GM21786 (cell line): Measurements from ENCODE around the gene TNXB.
"Not testable (repeated sequence)": the region's sequence is repeated elsewhere in the genome, so short reads cannot be mapped to it uniquely, and the experiment has no call there.

Source experiments
- ATAC-seq: cut with Tn5 transposase; IDR thresholded peaks from one replicate; pipeline ENCODE4 v1.9.1; 2021; ENCODE audit not compliant: unreplicated experiment

TNXB gene

DNA sequence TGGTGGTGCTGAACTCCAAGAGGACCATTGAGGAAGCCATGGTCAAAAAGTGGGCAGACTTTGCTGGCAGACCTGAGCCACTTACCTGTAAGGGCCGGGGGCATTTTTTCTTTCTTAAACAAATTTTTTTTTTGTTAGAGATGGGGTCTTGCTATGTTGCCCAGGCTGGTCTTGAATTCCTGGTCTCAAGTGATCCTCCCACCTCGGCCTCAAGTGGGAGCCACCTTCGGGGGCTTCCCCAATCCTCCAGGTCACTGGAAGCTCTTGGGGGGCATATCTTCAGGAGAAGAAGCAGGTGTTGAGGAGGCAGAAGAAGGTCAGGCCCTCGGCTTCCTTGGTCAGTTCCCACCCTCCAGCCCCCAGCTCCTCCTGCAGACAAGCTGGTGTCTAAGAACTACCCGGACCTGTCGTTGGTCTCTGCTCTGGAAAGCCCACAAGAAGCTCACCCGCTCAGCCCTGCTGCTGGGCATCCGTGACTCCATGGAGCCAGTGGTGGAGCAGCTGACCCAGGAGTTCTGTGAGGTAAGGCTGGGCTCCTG lies 103.1 kb downstream of the TNXB start:
- not testable (repeated sequence) for ATAC-seq

DNA sequence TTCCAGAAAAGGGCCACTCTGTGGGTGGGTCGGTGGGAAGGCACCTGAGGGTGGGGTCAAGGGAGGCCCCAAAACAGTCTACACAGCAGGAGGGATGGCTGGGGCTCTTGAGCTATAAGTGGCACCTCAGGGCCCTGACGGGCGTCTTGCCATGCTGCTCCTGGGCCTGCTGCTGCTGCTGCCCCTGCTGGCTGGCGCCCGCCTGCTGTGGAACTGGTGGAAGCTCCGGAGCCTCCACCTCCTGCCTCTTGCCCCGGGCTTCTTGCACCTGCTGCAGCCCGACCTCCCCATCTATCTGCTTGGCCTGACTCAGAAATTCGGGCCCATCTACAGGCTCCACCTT lies 103.6 kb downstream of the TNXB start:
- ATAC-seq, result not testable (repeated sequence)

DNA sequence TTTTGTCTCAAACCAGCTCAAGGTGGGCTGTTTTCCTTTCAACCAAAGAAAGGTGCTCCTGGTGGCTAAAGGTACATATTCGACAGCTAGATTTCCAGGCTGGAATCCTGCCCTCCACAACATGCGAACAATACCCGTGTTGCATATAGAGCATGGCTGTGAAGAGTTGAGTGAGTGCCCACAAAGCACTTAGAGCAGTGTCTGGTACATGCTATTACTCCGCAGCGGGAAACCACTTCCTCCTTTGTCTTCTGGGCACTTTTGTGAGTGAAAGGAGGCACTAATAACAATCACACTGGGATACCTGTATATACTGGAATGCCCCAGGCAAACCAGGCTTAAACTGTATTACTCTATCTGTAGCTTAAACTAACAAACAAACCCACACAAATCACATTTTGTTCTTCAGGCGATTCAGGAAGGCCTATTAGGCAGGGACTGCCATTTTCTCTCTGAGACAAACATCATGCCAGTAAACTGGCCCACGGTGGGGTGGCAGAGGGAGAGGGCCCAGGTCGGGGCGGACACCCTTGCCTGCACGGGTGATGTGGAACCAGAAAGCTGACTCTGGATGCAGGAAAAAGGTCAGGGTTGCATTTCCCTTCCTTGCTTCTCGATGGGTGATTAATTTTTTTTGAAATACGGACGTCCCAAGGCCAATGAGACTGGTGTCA lies 104.1 kb downstream of the TNXB start:
- ATAC-seq, result not testable (repeated sequence)

DNA sequence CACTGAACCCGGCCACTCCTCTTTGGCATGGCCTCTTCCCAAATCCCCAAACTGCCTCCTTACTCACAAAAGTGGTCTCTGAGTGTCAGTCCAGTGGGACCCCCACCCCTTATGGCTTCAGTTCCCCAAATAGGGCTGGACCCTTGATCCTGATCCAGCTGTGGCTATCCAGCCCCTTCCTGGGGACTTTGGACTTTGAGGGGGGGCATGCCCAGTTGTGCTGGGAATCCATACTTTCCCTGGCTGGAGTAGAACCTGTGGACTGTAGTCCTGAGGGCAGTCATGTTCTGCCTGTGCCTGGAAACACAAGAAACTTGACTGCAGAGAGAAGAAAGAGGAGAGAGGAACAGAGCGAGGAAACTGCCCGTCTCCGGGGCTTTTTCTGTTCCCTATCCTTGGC lies 104.7 kb downstream of the TNXB start:
- not testable (repeated sequence) for ATAC-seq

DNA sequence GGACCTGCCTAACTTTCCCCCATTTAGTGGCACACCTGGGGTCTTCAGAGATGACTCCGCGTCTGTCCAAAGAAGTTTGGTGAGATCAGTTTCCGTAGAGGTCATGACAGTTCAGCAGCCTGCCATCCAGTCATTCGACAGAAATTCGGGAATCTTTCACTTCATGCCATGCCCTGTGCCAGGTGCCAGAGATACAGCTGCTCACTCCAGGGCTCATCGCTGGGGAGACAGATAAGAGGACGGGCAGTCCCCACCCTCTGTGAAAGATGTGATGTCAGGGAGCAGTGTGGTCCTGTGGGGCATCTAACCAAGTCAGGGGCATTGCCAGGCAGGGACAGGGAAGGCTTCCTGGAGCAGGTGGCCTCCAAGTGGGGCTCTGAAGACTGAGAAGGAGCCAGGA lies 105.8 kb downstream of the TNXB start:
- ATAC-seq, result not testable (repeated sequence)

DNA sequence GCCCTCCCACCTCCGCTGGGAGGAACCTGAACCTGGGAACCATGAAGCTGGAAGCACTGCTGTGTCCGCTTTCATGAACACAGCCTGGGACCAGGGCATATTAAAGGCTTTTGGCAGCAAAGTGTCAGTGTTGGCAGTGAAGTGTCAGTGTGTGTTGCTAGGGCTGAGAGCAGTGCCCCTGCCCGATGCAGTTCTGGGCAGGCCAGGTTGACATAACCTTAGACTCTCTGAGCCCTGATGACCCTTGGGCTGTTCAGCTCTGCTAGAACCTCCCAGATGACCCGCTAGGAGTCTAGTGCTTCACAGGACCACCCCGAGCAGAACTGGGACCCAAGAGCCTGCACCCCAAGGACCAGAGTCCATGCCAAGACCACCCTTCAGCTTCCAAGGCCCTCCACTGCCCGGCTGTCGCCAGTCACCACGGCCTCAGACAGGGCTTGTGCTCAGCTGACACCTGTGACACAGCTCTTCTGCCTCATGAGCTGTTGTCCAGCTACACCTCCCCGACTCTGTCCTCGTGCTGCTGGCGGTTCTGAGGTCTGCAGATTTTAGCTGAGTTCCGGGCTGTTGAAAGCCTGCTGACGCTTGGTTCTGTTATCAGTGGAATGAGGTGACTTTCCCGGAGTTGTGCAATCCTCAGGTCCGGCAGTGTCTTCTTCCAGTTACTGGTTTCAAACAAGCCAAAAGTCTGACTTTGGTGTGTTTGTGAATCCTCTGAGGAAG lies 106.4 kb downstream of the TNXB start:
- not testable (repeated sequence) for ATAC-seq

DNA sequence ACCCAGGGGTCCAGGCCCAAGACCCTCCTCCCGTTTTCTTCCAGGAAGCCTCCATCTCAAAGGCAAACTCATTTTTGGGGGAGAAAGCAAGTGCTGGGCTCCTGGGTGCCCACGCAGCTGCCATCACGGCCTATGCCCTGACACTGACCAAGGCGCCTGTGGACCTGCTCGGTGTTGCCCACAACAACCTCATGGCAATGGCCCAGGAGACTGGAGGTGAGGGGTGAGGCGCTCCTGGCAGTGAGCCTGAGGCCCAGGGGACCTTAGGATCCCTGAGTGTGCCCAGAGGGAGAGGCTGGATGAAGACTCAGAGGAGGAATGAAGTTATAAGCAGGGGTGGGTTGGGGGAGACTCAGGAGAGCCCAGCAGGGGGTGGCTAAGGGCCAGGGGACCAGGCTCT lies 112.8 kb downstream of the TNXB start:
- ATAC-seq, result not testable (repeated sequence)

DNA sequence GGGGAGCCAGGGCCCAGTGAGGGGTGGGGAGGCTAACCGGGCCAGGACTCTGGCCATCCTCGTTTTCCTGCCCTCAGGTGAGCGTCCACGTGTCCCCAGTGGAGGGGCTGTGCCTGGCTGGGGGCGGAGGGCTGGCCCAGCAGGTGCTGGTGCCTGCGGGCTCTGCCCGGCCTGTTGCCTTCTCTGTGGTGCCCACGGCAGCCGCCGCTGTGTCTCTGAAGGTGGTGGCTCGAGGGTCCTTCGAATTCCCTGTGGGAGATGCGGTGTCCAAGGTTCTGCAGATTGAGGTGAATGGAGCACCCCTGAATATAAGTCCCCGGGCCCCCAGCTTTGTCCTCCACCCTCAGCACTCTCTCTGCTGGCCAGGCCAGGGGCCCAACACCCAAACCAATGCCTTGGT lies 114.7 kb downstream of the TNXB start:
- not testable (repeated sequence) for ATAC-seq
